Endodermal cell (in vitro differentiated cells): ENCODE results near the gene DNAH9. TPM values are rescaled to one million over a fixed set of nuclear protein-coding genes. Genes with fewer than 3 reads are reported as not detected.

Experiments used
- DNase-seq: peaks from one replicate; pipeline ENCODE4 v3.0.0-alpha.2; 2017
- H3K27ac ChIP-seq: 2 replicates; pipeline ENCODE4 v1.5.1; 2013; ENCODE audit warnings: mild to moderate bottlenecking, low read depth, low read length, moderate library complexity
- H3K27me3 ChIP-seq: 2 replicates; pipeline ENCODE4 v1.6.1; 2013; ENCODE audit warnings: mild to moderate bottlenecking, low read length, moderate library complexity; ENCODE audit not compliant: insufficient read depth, control insufficient read depth, poor library complexity, severe bottlenecking
- H3K36me3 ChIP-seq: 2 replicates; pipeline ENCODE4 v1.7.0; 2013; ENCODE audit warnings: mild to moderate bottlenecking, low read length, moderate library complexity; ENCODE audit not compliant: control insufficient read depth, insufficient read depth
- H3K4me1 ChIP-seq: one replicate; pipeline ENCODE4 v1.7.0; 2013; ENCODE audit warnings: low read length; ENCODE audit not compliant: control insufficient read depth, insufficient read depth
- H3K4me3 ChIP-seq: 2 replicates; pipeline ENCODE4 v1.5.1; 2013; ENCODE audit warnings: mild to moderate bottlenecking, low read length, moderate library complexity
- H3K9ac ChIP-seq: 2 replicates; pipeline ENCODE4 v1.6.1; 2013; ENCODE audit warnings: mild to moderate bottlenecking, low read length, moderate library complexity; ENCODE audit not compliant: poor library complexity, severe bottlenecking; ENCODE audit errors: extremely low read depth
- H3K9me3 ChIP-seq: 2 replicates; pipeline ENCODE4 v1.6.1; 2013; ENCODE audit warnings: mild to moderate bottlenecking, low read length, moderate library complexity; ENCODE audit not compliant: control insufficient read depth
- H3K27ac Mint-ChIP-seq: 2 replicates; pipeline ENCODE4 v1.8.0; 2020; ENCODE audit warnings: mixed read lengths
- H3K27me3 Mint-ChIP-seq: 2 replicates; pipeline ENCODE4 v1.8.0; 2021; ENCODE audit warnings: mild to moderate bottlenecking, mixed read lengths; ENCODE audit not compliant: insufficient read depth
- H3K36me3 Mint-ChIP-seq: 2 replicates; pipeline ENCODE4 v1.8.0; 2020; ENCODE audit warnings: low read depth, mixed read lengths
- H3K4me1 Mint-ChIP-seq: 2 replicates; pipeline ENCODE4 v1.8.0; 2020; ENCODE audit warnings: mixed read lengths
- H3K4me3 Mint-ChIP-seq: 2 replicates; pipeline ENCODE4 v1.8.0; 2020; ENCODE audit warnings: mild to moderate bottlenecking, moderate library complexity, mixed read lengths
- H3K9me3 Mint-ChIP-seq: 2 replicates; pipeline ENCODE4 v1.8.0; 2020; ENCODE audit warnings: mild to moderate bottlenecking, mixed read lengths
- CTCF ChIP-seq: fragments of 200-600 bp; sonication (generic); conservative IDR thresholded peaks from 2 replicates; pipeline ENCODE4 v1.5.0; 2021; ENCODE audit warnings: antibody characterized with exemption, mild to moderate bottlenecking
- WGBS, 2 experiments: methylation state at CpG; one replicate each; pipeline versions ENCODE4 v1.1.5 to v1.1.7; 2013; ENCODE audit warnings: missing lambda C conversion rate in 2 of 2, mixed read lengths in 1 of 2; ENCODE audit not compliant: insufficient coverage in 1 of 2, insufficient read length in 1 of 2; 5-methylcytosine and 5-hydroxymethylcytosine counted together
- total RNA-seq, 2 donors: library from RNA; stranded (reverse); fragmentation: NEBNext Ultra II Directional in 1 of 2; extraction: Animal tissue kit (Norgen Biotek cat#: 25700) in 1 of 2; gene quantifications; 2 replicates in 1 of 2; 3 replicates in 1 of 2; pipeline ENCODE4 v1.2.1, GENCODE V29; 2021

The DNAH9 gene
- total RNA-seq, 2 donors from 2014 or later: 0.64 to 1.2 TPM

GRCh38 chr17:11692688-11693087, 94.4 kb downstream of the DNAH9 start:
- no peak overlapping the region for H3K4me3 ChIP-seq
- no peaks in the 10 kb centered on the region for H3K9me3 ChIP-seq
- no peaks in the 10 kb centered on the region for H3K9me3 Mint-ChIP-seq
- no peak overlapping the region for H3K27ac ChIP-seq
- no peak overlapping the region for H3K27ac Mint-ChIP-seq
- H3K36me3 ChIP-seq: no peaks in the 10 kb centered on the region
- no peak overlapping the region for H3K9ac ChIP-seq
- no peaks in the 10 kb centered on the region for H3K36me3 Mint-ChIP-seq
- H3K27me3 Mint-ChIP-seq: peaks cover 2% of the 10 kb centered on the region
- no peaks in the 10 kb centered on the region for H3K27me3 ChIP-seq
- no peaks in the 10 kb centered on the region for H3K4me1 ChIP-seq
- WGBS, 2 experiments: 90 to 93% methylated on average over 7 to 9 of the region's 9 CpGs
- no peak for TF ChIP-seq CTCF
- no peak overlapping the region for H3K4me3 Mint-ChIP-seq
- DNase-seq: no peak
- H3K4me1 Mint-ChIP-seq: no peaks in the 10 kb centered on the region

GRCh38 chr17:11693284-11693683, 95.0 kb downstream of the DNAH9 start:
- H3K9me3 Mint-ChIP-seq: no peaks in the 10 kb centered on the region
- no peak overlapping the region for H3K27ac Mint-ChIP-seq
- WGBS, 2 experiments: 88 to 99% methylated on average over 8 to 11 of the region's 11 CpGs
- H3K9ac ChIP-seq: no peak overlapping the region
- H3K9me3 ChIP-seq: no peaks in the 10 kb centered on the region
- no peak for DNase-seq
- no peaks in the 10 kb centered on the region for H3K4me1 Mint-ChIP-seq
- H3K4me3 ChIP-seq: no peak overlapping the region
- no peak overlapping the region for H3K27ac ChIP-seq
- no peaks in the 10 kb centered on the region for H3K36me3 Mint-ChIP-seq
- peaks cover 2% of the 10 kb centered on the region for H3K27me3 Mint-ChIP-seq
- no peak for TF ChIP-seq CTCF
- H3K4me3 Mint-ChIP-seq: no peak overlapping the region
- no peaks in the 10 kb centered on the region for H3K36me3 ChIP-seq
- no peaks in the 10 kb centered on the region for H3K27me3 ChIP-seq
- H3K4me1 ChIP-seq: no peaks in the 10 kb centered on the region

GRCh38 chr17:11700668-11701067, 102.4 kb downstream of the DNAH9 start:
- no peaks in the 10 kb centered on the region for H3K27me3 Mint-ChIP-seq
- H3K36me3 ChIP-seq: no peaks in the 10 kb centered on the region
- no peak overlapping the region for H3K27ac ChIP-seq
- no peak for TF ChIP-seq CTCF
- no peak overlapping the region for H3K9ac ChIP-seq
- no peak for DNase-seq
- 94 to 100% methylated on average over 2 to 3 of the region's 3 CpGs for WGBS, 2 experiments
- H3K27ac Mint-ChIP-seq: no peak overlapping the region
- H3K4me1 ChIP-seq: no peaks in the 10 kb centered on the region
- H3K4me3 ChIP-seq: no peak overlapping the region
- H3K4me3 Mint-ChIP-seq: no peak overlapping the region
- H3K27me3 ChIP-seq: no peaks in the 10 kb centered on the region
- no peaks in the 10 kb centered on the region for H3K9me3 Mint-ChIP-seq
- H3K9me3 ChIP-seq: no peaks in the 10 kb centered on the region
- no peaks in the 10 kb centered on the region for H3K4me1 Mint-ChIP-seq
- no peaks in the 10 kb centered on the region for H3K36me3 Mint-ChIP-seq
